Neural cell (in vitro differentiated cells): Measurements from ENCODE around the gene SPON1. TPM values are rescaled to one million over a fixed set of nuclear protein-coding genes. Genes with fewer than 3 reads are reported as not detected.
"Not testable (repeated sequence)": the region's sequence is repeated elsewhere in the genome, so short reads cannot be mapped to it uniquely, and the experiment has no call there.

ENCODE experiments used
- H2AFZ ChIP-seq: fragments of 200-600, 300-800 bp; sonication (generic), shearing (Covaris generic); 2 replicates; pipeline ENCODE4 v1.6.0; 2014; ENCODE audit warnings: low read depth, mild to moderate bottlenecking, antibody characterized with exemption, low read length, moderate library complexity
- H3F3A ChIP-seq: fragments of 200-600 bp; shearing (Covaris generic); 2 replicates; pipeline ENCODE4 v1.6.1; 2016; ENCODE audit warnings: mild to moderate bottlenecking, moderate library complexity, mixed read lengths, antibody characterized with exemption, low read length; ENCODE audit not compliant: insufficient read depth, poor library complexity, severe bottlenecking
- H3K27ac ChIP-seq: fragments of 200-600, 300-800 bp; sonication (generic), shearing (Covaris generic); 2 replicates; pipeline ENCODE4 v1.5.1; 2014; ENCODE audit warnings: mild to moderate bottlenecking, low read length, moderate library complexity
- H3K27me3 ChIP-seq: fragments of 300-800, 200-600 bp; sonication (generic), shearing (Covaris generic); 2 replicates; pipeline ENCODE4 v1.6.0; 2014; ENCODE audit warnings: mild to moderate bottlenecking, low read depth, low read length, moderate library complexity; ENCODE audit not compliant: insufficient read depth
- H3K36me3 ChIP-seq: fragments of 300-800, 200-600 bp; sonication (generic), shearing (Covaris generic); 2 replicates; pipeline ENCODE4 v1.5.1; 2014; ENCODE audit warnings: mild to moderate bottlenecking, antibody characterized with exemption, low read length, moderate library complexity; ENCODE audit not compliant: insufficient read depth
- H3K4me2 ChIP-seq: fragments of 300-800, 200-600 bp; sonication (generic), shearing (Covaris generic); 2 replicates; pipeline ENCODE4 v1.6.0; 2014; ENCODE audit warnings: mild to moderate bottlenecking, low read length
- H3K4me3 ChIP-seq: fragments of 300-800, 200-600 bp; sonication (generic), shearing (Covaris generic); 2 replicates; pipeline ENCODE4 v1.5.1; 2014; ENCODE audit warnings: mild to moderate bottlenecking, low read length, moderate library complexity
- H3K79me2 ChIP-seq: fragments of 200-600 bp; shearing (Covaris generic); replicated peaks from 2 replicates; pipeline ENCODE4 v1.6.0; 2014; ENCODE audit warnings: mild to moderate bottlenecking, low read length, moderate library complexity; ENCODE audit not compliant: insufficient read depth
- H3K9ac ChIP-seq: fragments of 300-800, 200-600 bp; sonication (generic), shearing (Covaris generic); 2 replicates; pipeline ENCODE4 v1.6.1; 2016; ENCODE audit warnings: mild to moderate bottlenecking, low read length, mixed read lengths
- H3K9me2 ChIP-seq: fragments of 200-600 bp; shearing (Covaris generic); 2 replicates; pipeline ENCODE4 v1.6.1; 2016; ENCODE audit warnings: mild to moderate bottlenecking, low read length, mixed read lengths; ENCODE audit not compliant: insufficient read depth
- H3K9me3 ChIP-seq: fragments of 200-600, 300-800 bp; sonication (generic), shearing (Covaris generic); 2 replicates; pipeline ENCODE4 v1.6.1; 2016; ENCODE audit warnings: mild to moderate bottlenecking, mixed run types, low read length, moderate library complexity, mixed read lengths
- H4K20me1 ChIP-seq: fragments of 200-600 bp; shearing (Covaris generic); 2 replicates; pipeline ENCODE4 v1.6.1; 2016; ENCODE audit warnings: mild to moderate bottlenecking, mixed run types; ENCODE audit not compliant: insufficient read depth
- EP300 ChIP-seq: fragments of 450-650 bp; conservative IDR thresholded peaks from 2 replicates; pipeline ENCODE4 v1.6.1; 2014; ENCODE audit warnings: antibody characterized with exemption, mild to moderate bottlenecking, moderate library complexity; ENCODE audit not compliant: poor library complexity, severe bottlenecking
- EZH2 ChIP-seq: fragments of 200-600, 300-800 bp; shearing (Covaris generic), sonication (generic); IDR thresholded peaks from 2 replicates; pipeline ENCODE4 v1.6.1; 2014; ENCODE audit warnings: antibody characterized with exemption, low read length, borderline replicate concordance, mild to moderate bottlenecking; ENCODE audit not compliant: insufficient read depth, poor library complexity, severe bottlenecking
- MXI1 ChIP-seq: fragments of 450-650 bp; conservative IDR thresholded peaks from 2 replicates; pipeline ENCODE4 v1.6.1; 2014; ENCODE audit warnings: antibody characterized with exemption, mild to moderate bottlenecking; ENCODE audit not compliant: poor library complexity, severe bottlenecking
- POLR2AphosphoS5 ChIP-seq: IDR thresholded peaks from 2 replicates; pipeline ENCODE4 v1.6.1; 2012
- RAD21 ChIP-seq: fragments of 450-650 bp; conservative IDR thresholded peaks from 2 replicates; pipeline ENCODE4 v1.6.1; 2014; ENCODE audit warnings: antibody characterized with exemption, mild to moderate bottlenecking, moderate library complexity
- SMC3 ChIP-seq: fragments of 450-650 bp; conservative IDR thresholded peaks from 2 replicates; pipeline ENCODE4 v1.6.1; 2014; ENCODE audit warnings: antibody characterized with exemption, mild to moderate bottlenecking, moderate library complexity; ENCODE audit not compliant: poor library complexity
- TAF1 ChIP-seq: IDR thresholded peaks from 2 replicates; pipeline ENCODE4 v1.6.1; 2012; ENCODE audit warnings: low read depth
- polyA plus RNA-seq: library from polyadenylated mRNA; depleted of rRNA; stranded (reverse); fragments of >200 nt; gene quantifications from 2 replicates; pipeline ENCODE4 v1.2.3, GENCODE V29; 2014
- TF ChIP-seq, protein P1 (sequence below): fragments of 450-650 bp; IDR thresholded peaks from 2 replicates; pipeline ENCODE4 v1.5.1; 2014; ENCODE audit warnings: antibody characterized with exemption, mild to moderate bottlenecking, moderate library complexity; ENCODE audit not compliant: poor library complexity, severe bottlenecking
- TF ChIP-seq, protein P2 (sequence below): IDR thresholded peaks from 2 replicates; pipeline ENCODE4 v1.6.1; 2012; ENCODE audit warnings: borderline replicate concordance

SPON1 gene
- polyA plus RNA-seq, 1 donor from 2014 or later = 0.66 TPM

DNA sequence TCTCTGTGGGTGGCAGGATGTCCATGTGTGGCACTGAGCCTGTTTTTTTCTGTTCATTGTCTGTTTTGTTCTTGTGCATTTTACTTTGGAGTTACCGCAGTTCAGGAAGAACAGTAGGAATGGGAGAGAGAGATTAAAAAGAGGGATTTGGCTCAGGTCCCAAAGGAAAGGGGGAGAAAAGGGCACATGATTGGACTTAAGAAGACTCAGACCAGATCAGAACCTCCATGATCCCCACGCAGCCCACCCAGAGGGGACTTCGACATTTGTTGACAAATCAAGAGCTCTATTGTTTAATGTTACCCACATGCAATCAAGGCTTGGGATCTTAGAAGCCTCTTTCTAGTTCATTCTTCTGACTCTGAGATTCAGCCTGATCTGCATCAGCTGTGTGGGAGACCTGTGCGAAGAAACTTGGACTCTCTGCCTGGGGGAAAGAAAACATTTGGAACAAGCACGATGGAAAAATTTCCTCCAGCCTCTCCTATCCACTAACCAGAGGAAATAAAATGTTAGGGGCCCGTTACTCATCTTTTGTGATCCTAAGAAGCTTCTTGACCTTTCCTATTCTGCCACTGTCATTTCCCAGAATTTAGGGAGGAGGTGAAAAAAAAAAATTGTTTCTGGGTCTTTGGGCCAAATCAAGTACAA, 119.2 kb downstream of the SPON1 start:
- H3K4me2 ChIP-seq = no peak overlapping the region

DNA sequence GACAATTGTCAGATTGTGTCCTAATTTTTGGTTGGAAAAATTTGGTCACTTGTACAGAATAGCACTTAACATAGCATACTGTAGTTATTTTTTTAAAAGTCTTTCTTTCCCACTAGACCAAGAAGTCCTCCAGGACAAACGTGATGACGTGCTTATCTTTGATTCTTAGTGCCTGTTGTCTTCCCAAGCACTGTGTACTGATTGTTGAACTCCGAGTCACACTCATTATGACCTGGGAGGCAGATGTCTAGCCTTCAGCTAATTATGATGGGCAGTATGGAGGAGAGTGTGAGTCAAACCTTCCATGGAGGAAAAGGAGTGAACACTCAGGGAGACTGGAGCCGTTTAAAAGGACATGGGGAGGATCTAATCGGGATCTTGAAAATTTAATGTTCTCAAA, 119.8 kb downstream of the SPON1 start:
- H3K36me3 ChIP-seq = no peaks in the 10 kb centered on the region
- TF ChIP-seq EP300 (no peak), TAF1 (no peak), POLR2AphosphoS5 (no peak), MXI1 (no peak), RAD21 (no peak), EZH2 (no peak), SMC3 (no peak)
- TF ChIP-seq, protein P1, sequence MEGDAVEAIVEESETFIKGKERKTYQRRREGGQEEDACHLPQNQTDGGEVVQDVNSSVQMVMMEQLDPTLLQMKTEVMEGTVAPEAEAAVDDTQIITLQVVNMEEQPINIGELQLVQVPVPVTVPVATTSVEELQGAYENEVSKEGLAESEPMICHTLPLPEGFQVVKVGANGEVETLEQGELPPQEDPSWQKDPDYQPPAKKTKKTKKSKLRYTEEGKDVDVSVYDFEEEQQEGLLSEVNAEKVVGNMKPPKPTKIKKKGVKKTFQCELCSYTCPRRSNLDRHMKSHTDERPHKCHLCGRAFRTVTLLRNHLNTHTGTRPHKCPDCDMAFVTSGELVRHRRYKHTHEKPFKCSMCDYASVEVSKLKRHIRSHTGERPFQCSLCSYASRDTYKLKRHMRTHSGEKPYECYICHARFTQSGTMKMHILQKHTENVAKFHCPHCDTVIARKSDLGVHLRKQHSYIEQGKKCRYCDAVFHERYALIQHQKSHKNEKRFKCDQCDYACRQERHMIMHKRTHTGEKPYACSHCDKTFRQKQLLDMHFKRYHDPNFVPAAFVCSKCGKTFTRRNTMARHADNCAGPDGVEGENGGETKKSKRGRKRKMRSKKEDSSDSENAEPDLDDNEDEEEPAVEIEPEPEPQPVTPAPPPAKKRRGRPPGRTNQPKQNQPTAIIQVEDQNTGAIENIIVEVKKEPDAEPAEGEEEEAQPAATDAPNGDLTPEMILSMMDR = no peak
- TF ChIP-seq, protein P2, sequence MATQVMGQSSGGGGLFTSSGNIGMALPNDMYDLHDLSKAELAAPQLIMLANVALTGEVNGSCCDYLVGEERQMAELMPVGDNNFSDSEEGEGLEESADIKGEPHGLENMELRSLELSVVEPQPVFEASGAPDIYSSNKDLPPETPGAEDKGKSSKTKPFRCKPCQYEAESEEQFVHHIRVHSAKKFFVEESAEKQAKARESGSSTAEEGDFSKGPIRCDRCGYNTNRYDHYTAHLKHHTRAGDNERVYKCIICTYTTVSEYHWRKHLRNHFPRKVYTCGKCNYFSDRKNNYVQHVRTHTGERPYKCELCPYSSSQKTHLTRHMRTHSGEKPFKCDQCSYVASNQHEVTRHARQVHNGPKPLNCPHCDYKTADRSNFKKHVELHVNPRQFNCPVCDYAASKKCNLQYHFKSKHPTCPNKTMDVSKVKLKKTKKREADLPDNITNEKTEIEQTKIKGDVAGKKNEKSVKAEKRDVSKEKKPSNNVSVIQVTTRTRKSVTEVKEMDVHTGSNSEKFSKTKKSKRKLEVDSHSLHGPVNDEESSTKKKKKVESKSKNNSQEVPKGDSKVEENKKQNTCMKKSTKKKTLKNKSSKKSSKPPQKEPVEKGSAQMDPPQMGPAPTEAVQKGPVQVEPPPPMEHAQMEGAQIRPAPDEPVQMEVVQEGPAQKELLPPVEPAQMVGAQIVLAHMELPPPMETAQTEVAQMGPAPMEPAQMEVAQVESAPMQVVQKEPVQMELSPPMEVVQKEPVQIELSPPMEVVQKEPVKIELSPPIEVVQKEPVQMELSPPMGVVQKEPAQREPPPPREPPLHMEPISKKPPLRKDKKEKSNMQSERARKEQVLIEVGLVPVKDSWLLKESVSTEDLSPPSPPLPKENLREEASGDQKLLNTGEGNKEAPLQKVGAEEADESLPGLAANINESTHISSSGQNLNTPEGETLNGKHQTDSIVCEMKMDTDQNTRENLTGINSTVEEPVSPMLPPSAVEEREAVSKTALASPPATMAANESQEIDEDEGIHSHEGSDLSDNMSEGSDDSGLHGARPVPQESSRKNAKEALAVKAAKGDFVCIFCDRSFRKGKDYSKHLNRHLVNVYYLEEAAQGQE = no peak
- no peak overlapping the region for H3K27ac ChIP-seq
- no peak overlapping the region for H3K4me3 ChIP-seq
- H2AFZ ChIP-seq = no peak overlapping the region
- H3K9me2 ChIP-seq = no peaks in the 10 kb centered on the region
- no peak overlapping the region for H3K4me2 ChIP-seq
- no peaks in the 10 kb centered on the region for H4K20me1 ChIP-seq
- no peaks in the 10 kb centered on the region for H3K9me3 ChIP-seq
- no peaks in the 10 kb centered on the region for H3K79me2 ChIP-seq
- no peak overlapping the region for H3K9ac ChIP-seq
- H3F3A ChIP-seq = no peaks in the 10 kb centered on the region
- H3K27me3 ChIP-seq = no peaks in the 10 kb centered on the region

More for the DNA sequence above, 119.2 kb downstream of the SPON1 start:
- Histone ChIP-seq H2AFZ (no peak overlapping the region), H3K27me3 (no peaks in the 10 kb centered on the region), H3K4me3 (no peak overlapping the region), H3K36me3 (no peaks in the 10 kb centered on the region), H4K20me1 (no peaks in the 10 kb centered on the region), H3K9ac (no peak overlapping the region), H3K79me2 (no peaks in the 10 kb centered on the region), H3K27ac (no peak overlapping the region), H3K9me3 (no peaks in the 10 kb centered on the region), H3K9me2 (no peaks in the 10 kb centered on the region), H3F3A (no peaks in the 10 kb centered on the region)
- TF ChIP-seq, protein P1 = no peak
- TF ChIP-seq EP300 = no peak
- no peak for TF ChIP-seq SMC3
- no peak for TF ChIP-seq POLR2AphosphoS5
- TF ChIP-seq RAD21 = no peak
- TF ChIP-seq TAF1 = no peak

DNA sequence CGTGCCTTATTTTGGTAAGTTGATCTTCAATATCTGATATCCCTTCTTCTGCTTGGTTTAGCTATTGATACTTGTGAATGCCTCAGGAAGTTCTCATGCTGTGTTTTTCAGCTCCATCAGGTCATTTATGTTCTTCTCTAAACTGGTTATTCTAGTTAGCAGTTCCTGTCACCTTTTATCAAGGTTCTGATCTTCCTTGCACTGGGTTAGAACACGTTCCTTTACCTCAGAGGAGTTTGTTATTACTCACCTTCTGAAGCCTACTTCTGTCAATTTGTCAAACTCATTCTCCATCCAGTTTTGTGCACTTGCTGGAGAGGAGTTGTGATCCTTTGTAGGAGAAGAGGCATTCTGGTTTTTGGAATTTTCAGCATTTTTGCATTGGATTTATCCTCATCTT, 126.3 kb downstream of the SPON1 start:
- H3K79me2 ChIP-seq, H3F3A ChIP-seq, H3K4me3 ChIP-seq, H2AFZ ChIP-seq, H3K9me2 ChIP-seq, H3K9me3 ChIP-seq, H3K9ac ChIP-seq, H4K20me1 ChIP-seq, H3K4me2 ChIP-seq, H3K27me3 ChIP-seq, H3K36me3 ChIP-seq, H3K27ac ChIP-seq: not testable (repeated sequence)
